Pancreas (tissue), 10 donors: ENCODE data around the gene RPS6KA5. TPM values are rescaled to one million over a fixed set of nuclear protein-coding genes. Genes with fewer than 3 reads are reported as not detected.

Experiments
- ATAC-seq, 4 donors: fragments of 200-7000 bp; cut with Tn5 transposase; one replicate each; pipeline versions ENCODE4 v1.8.0 to v1.9.1; 2020; ENCODE audit warnings: mild to moderate bottlenecking in 4 of 4, moderate library complexity in 4 of 4
- DNase-seq, 6 donors: peaks; one replicate each; pipeline ENCODE4 v3.0.0-alpha.2; 2020
- FAIRE-seq: peaks from 2 replicates; lab custom pipeline; 2012; peaks lifted over from hg19 to GRCh38; lab: Jason Lieb, UNC
- H3K27ac ChIP-seq, 4 donors: fragments of 200-600 bp; sonication (generic); 1 replicate in 3 of 4; 2 replicates in 1 of 4; pipeline versions ENCODE4 v1.5.0 to v1.8.0; 2020
- H3K27me3 ChIP-seq, 4 donors: fragments of 200-600 bp; one replicate each; pipeline ENCODE4 v1.8.0; 2021
- H3K36me3 ChIP-seq, 3 donors: fragments of 200-600 bp; sonication (generic) in 1 of 3; one replicate each; pipeline versions ENCODE4 v1.5.0 to v1.8.0; 2020 to 2021
- H3K4me1 ChIP-seq, 3 donors: fragments of 200-600 bp; one replicate each; pipeline ENCODE4 v1.8.0; 2021
- H3K4me3 ChIP-seq, 4 donors: fragments of 200-600 bp; sonication (generic) in 2 of 4; one replicate each; pipeline versions ENCODE4 v1.5.0 to v1.8.0; 2020 to 2021
- H3K9me3 ChIP-seq, 4 donors: fragments of 200-600 bp; one replicate each; pipeline ENCODE4 v1.8.0; 2021
- CTCF ChIP-seq, 4 donors: fragments of 200-600 bp; sonication (generic) in 3 of 4; IDR thresholded peaks; one replicate each; pipeline versions ENCODE4 v1.5.0 to v1.8.0; 2021; ENCODE audit warnings: antibody characterized with exemption in 4 of 4
- WGBS, 2 donors: extraction: QIAGEN DNeasy Blood & Tissue Kit; methylation state at CpG; one replicate each; pipeline ENCODE4 v1.1.7; 2013; 5-methylcytosine and 5-hydroxymethylcytosine counted together
- intact Hi-C, 3 donors: fragments of 100-400 bp; cut with DNase I; formaldehyde crosslinking; loops; one replicate each; pipeline versions ENCODE4 v1.11.1 to v1.14.2; 2022
- polyA plus RNA-seq, 2 donors: library from polyadenylated mRNA; stranded (reverse); fragments of 200-250 nt; gene quantifications; one replicate each; pipeline ENCODE4 v1.2.3, GENCODE V29; 2013
- total RNA-seq, 6 donors: library from RNA; stranded (reverse); fragmentation: NEBNext Ultra II Directional in 4 of 6; extraction: Animal tissue kit (Norgen Biotek cat#: 25700) in 4 of 6; gene quantifications; one replicate each; pipeline versions ENCODE4 v1.2.1 to v1.2.4, GENCODE V29; 2021 to 2023
- donor health status: healthy with polysubstance abuse.
- donor health status: DM: no; HTN: no; CAD: no; lungs with moderate emphysema.
- donor health status: DM: no; HTN: no; CAD: no.
- donor health status: control.
- donor health status: control.
- donor health status: Bipolar disorder and iron deficiency.
- donor health status: DM: yes; HTN: yes; CAD: no.
- donor health status: DM: no; HTN: no; CAD: no.
- donor health status: DM: no; HTN: no; CAD: no.
- donor health status: DM: yes; HTN: yes; CAD: no.

Gene RPS6KA5
- total and polyA plus RNA-seq, 8 donors: 0.95 to 3.5 (median 2.8) TPM

- Histone ChIP-seq H3K36me3 (no peaks in the 10 kb centered on the region), H3K4me1 (peaks cover 0 to 8% (median 0%) of the 10 kb centered on the region in 3 donors), H3K27me3 (no peaks in the 10 kb centered on the region), H3K27ac (peak overlapping the region; percentile 23 to 68 (median 54)), H3K9me3 (no peaks in the 10 kb centered on the region), H3K4me3 (peak overlapping the region; percentile 20 to 53 (median 29))
- intact Hi-C loops: no loop called here
- FAIRE-seq (no peak), ATAC-seq (no peak), DNase-seq (no peak)
- no peak for TF ChIP-seq CTCF (IDR thresholded peaks at IDR 0.05)
- 1% methylated on average over 26 of the region's 26 CpGs for WGBS, 2 donors
Observed at GRCh38 chr14:91061056-91061887, 831 bp upstream of the RPS6KA5 start.

GRCh38 chr14:91059576-91060350 lies 678 bp downstream of the RPS6KA5 start:
- intact Hi-C loops: no loop called here
- WGBS, 2 donors: 0 to 1% methylated on average over 34 to 72 of the region's 72 CpGs
- H3K36me3 ChIP-seq: no peaks in the 10 kb centered on the region

GRCh38 chr14:91058042-91058581 lies 2.3 kb downstream of the RPS6KA5 start:
- intact Hi-C loops: no loop called here
- no peak for DNase-seq

More at GRCh38 chr14:91059576-91060350, 678 bp downstream of the RPS6KA5 start:
- H3K27me3 ChIP-seq: no peaks in the 10 kb centered on the region
- DNase-seq (peak; percentile 47 to 84 (median 54)), FAIRE-seq (no peak), ATAC-seq (peak; percentile 45 to 60 (median 57))
- peak overlapping the region; percentile 74 to 95 (median 81) for H3K4me3 ChIP-seq
- H3K9me3 ChIP-seq: no peaks in the 10 kb centered on the region
- peaks cover 0 to 8% (median 0%) of the 10 kb centered on the region in 3 donors for H3K4me1 ChIP-seq
- no peak for TF ChIP-seq CTCF (IDR thresholded peaks at IDR 0.05)
- H3K27ac ChIP-seq: peak overlapping the region; percentile 91 to 99 (median 96)

GRCh38 chr14:91056361-91056760 lies 4.1 kb downstream of the RPS6KA5 start:
- H3K4me1 ChIP-seq: peaks cover 0 to 4% (median 0%) of the 10 kb centered on the region in 3 donors
- no peaks in the 10 kb centered on the region for H3K36me3 ChIP-seq
- no peak for FAIRE-seq
- no peak overlapping the region for H3K4me3 ChIP-seq
- no peak for TF ChIP-seq CTCF (IDR thresholded peaks at IDR 0.05)
- H3K27ac ChIP-seq: no peak overlapping the region
- no peak for DNase-seq
- no peaks in the 10 kb centered on the region for H3K9me3 ChIP-seq
- ATAC-seq: no peak
- 86 to 88% methylated on average over 3 of the region's 3 CpGs for WGBS, 2 donors
- no peaks in the 10 kb centered on the region for H3K27me3 ChIP-seq
- intact Hi-C loops: no loop called here

More at GRCh38 chr14:91058042-91058581, 2.3 kb downstream of the RPS6KA5 start:
- ATAC-seq (no peak), FAIRE-seq (no peak)
- H3K4me3 ChIP-seq: no peak overlapping the region
- H3K4me1 ChIP-seq: peaks cover 0 to 8% (median 0%) of the 10 kb centered on the region in 3 donors
- WGBS, 2 donors: 48 to 49% methylated on average over 6 of the region's 6 CpGs
- H3K27me3 ChIP-seq: no peaks in the 10 kb centered on the region
- H3K27ac ChIP-seq: no peak overlapping the region
- H3K9me3 ChIP-seq: no peaks in the 10 kb centered on the region
- no peaks in the 10 kb centered on the region for H3K36me3 ChIP-seq
- TF ChIP-seq CTCF (IDR thresholded peaks at IDR 0.05): no peak
